Osteocyte (in vitro differentiated cells): ENCODE data around the gene LAMTOR4. TPM values are rescaled to one million over a fixed set of nuclear protein-coding genes. Genes with fewer than 3 reads are reported as not detected.
A peak's percentile ranks its signal among the peaks of the same experiment; 100 is the strongest.

Experiments used
- DNase-seq: peaks from one replicate; pipeline ENCODE4 v3.0.0; 2021; ENCODE audit warnings: mixed read lengths; ENCODE audit not compliant: unreplicated experiment; ENCODE audit errors: extremely low spot score
- H3K27ac Mint-ChIP-seq: one replicate; pipeline ENCODE4 v1.8.0; 2021; ENCODE audit warnings: mild to moderate bottlenecking, mixed read lengths; ENCODE audit not compliant: unreplicated experiment
- H3K27me3 Mint-ChIP-seq: one replicate; pipeline ENCODE4 v1.8.0; 2021; ENCODE audit warnings: mixed read lengths; ENCODE audit not compliant: unreplicated experiment
- H3K36me3 Mint-ChIP-seq: one replicate; pipeline ENCODE4 v1.8.0; 2021; ENCODE audit warnings: mixed read lengths; ENCODE audit not compliant: unreplicated experiment
- H3K4me1 Mint-ChIP-seq: one replicate; pipeline ENCODE4 v1.8.0; 2021; ENCODE audit warnings: mixed read lengths; ENCODE audit not compliant: unreplicated experiment
- H3K4me3 Mint-ChIP-seq: one replicate; pipeline ENCODE4 v1.8.0; 2021; ENCODE audit warnings: mild to moderate bottlenecking, moderate library complexity, mixed read lengths; ENCODE audit not compliant: unreplicated experiment
- H3K9me3 Mint-ChIP-seq: one replicate; pipeline ENCODE4 v1.8.0; 2021; ENCODE audit warnings: mixed read lengths; ENCODE audit not compliant: unreplicated experiment
- total RNA-seq: library from RNA; stranded (reverse); gene quantifications from 2 replicates; pipeline ENCODE4 v1.2.1, GENCODE V29; 2021
- TF ChIP-seq, protein P1 (sequence below): fragments of 200-600 bp; sonication (generic); IDR thresholded peaks from 2 replicates; pipeline ENCODE4 v1.5.0; 2021; ENCODE audit warnings: antibody characterized with exemption, mild to moderate bottlenecking, moderate library complexity

The LAMTOR4 gene
- total RNA-seq, 1 donor from 2014 or later = 111 TPM

DNA sequence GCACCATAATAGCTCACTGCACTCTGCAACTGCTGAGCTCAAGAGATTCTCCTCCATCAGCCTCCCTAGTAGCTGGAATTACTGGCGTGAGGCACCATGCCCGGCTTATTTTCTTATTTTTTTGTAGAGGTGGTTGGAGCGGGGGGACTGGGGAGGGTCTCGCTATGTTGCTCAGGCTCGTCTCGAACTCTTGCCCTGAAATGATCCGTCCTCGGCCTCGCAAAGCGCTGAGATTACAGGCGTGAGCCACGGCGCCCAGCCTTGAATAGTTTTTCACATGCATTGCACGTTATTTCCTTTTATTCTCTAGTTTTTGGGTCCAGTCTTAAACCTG lies 526 bp upstream of the LAMTOR4 start:
- Mint-ChIP-seq H3K4me1 (peaks cover 18% of the 10 kb centered on the region), H3K27ac (peak overlapping the region; percentile 94), H3K27me3 (no peaks in the 10 kb centered on the region), H3K9me3 (no peaks in the 10 kb centered on the region), H3K36me3 (peaks cover 10% of the 10 kb centered on the region), H3K4me3 (peak overlapping the region; percentile 99)
- TF ChIP-seq, protein P1, sequence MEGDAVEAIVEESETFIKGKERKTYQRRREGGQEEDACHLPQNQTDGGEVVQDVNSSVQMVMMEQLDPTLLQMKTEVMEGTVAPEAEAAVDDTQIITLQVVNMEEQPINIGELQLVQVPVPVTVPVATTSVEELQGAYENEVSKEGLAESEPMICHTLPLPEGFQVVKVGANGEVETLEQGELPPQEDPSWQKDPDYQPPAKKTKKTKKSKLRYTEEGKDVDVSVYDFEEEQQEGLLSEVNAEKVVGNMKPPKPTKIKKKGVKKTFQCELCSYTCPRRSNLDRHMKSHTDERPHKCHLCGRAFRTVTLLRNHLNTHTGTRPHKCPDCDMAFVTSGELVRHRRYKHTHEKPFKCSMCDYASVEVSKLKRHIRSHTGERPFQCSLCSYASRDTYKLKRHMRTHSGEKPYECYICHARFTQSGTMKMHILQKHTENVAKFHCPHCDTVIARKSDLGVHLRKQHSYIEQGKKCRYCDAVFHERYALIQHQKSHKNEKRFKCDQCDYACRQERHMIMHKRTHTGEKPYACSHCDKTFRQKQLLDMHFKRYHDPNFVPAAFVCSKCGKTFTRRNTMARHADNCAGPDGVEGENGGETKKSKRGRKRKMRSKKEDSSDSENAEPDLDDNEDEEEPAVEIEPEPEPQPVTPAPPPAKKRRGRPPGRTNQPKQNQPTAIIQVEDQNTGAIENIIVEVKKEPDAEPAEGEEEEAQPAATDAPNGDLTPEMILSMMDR = no peak
- no peak for DNase-seq

DNA sequence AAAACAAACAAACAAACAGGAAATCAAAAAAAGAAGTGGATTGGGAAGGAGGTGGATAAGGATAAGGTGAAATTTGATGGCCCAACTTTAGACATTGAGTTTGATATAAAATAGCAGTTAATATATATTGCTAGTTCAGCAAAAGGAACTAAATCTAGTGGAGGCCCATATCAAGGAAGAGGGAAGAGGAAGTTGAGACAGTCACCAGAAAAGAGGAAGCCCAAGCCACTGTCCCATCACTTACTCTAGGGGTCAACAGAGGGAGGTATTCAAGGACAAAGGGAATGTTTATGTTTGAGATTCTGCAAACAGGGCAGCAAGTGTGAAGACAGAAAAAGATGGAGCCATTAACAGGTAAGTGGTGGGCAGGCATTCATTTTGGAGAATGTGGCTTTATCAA lies 3.7 kb downstream of the LAMTOR4 start:
- Mint-ChIP-seq H3K9me3 (no peaks in the 10 kb centered on the region), H3K36me3 (peaks cover 14% of the 10 kb centered on the region), H3K4me3 (no peak overlapping the region), H3K27me3 (no peaks in the 10 kb centered on the region), H3K4me1 (peaks cover 29% of the 10 kb centered on the region), H3K27ac (no peak overlapping the region)
- TF ChIP-seq, protein P1 = no peak
- DNase-seq = no peak

DNA sequence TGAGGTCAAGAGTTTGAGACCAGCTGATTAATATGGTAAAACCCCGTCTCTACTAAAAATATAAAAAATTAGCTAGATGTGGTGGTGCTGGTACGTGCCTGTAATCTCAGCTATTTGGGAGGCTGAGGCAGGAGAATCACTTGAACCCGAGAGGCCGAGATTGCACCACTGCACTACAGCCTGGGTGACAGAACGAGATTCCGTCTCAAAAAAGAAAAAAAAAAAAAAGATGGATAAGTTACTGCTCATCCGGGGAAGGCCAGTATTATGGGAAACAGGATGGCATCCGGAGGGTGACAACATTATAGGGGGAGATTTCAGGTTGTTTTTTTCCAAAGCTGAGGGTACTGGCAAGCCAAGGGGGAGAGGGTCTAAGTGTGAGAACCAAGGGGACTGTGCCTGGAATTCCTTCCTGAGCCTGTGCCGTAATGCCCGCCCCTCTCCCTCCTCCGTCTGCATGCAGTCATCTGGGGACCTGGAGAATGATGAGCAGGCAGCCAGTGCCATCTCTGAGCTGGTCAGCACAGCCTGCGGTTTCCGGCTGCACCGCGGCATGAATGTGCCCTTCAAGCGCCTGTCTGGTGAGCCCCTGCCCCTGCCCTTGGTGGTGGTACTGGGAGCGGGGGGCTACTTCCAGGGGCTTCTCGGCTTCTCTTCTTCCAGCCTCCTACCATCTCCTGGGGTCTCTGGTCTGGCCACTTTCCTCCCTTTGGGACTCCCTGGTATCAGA lies 4.4 kb downstream of the LAMTOR4 start:
- TF ChIP-seq, protein P1 = no peak
- DNase-seq = no peak
- H3K4me1 Mint-ChIP-seq = peaks cover 33% of the 10 kb centered on the region

DNA sequence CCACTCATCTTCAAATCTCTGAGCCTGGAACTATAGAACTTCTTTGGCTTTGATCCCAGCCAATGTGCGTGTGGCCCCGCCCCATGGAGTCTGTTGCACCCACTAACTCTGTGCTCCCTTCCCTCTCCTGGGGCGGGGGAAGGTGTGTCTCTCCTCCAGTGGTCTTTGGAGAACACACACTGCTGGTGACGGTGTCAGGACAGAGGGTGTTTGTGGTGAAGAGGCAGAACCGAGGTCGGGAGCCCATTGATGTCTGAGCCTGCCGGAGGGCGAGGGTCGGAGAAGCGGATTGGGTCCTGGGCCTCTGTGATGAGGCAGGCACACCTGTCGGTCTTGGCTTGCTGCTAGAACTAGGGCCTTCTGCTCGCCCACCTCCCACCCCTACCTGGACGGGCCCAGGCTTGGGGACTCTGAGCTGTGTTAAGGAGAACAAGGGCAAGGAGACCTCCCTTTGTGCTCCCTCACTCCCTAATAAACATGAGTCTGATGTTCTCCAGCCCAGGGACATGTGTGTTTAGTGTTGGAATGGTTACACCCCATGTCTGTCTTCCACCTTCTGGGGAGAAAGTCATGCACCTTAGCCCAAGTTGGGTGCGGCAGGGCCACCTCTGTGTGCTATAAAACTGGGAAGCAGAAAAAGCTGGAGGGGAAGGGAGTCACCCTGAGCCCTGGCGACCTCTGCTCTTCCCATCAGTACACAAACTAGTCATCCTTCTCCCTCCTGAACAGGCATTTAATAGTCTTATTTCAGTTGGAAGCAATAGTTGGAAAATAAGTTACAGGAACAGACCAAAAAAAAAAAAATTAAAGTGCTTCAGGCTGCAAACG lies 5.2 kb downstream of the LAMTOR4 start:
- Mint-ChIP-seq H3K4me1 (peaks cover 33% of the 10 kb centered on the region), H3K36me3 (peaks cover 14% of the 10 kb centered on the region), H3K27me3 (no peaks in the 10 kb centered on the region), H3K27ac (peak overlapping the region; percentile 41), H3K9me3 (no peaks in the 10 kb centered on the region), H3K4me3 (no peak overlapping the region)
- TF ChIP-seq, protein P1 = no peak
- DNase-seq = no peak

More for the DNA sequence above, 4.4 kb downstream of the LAMTOR4 start:
- Mint-ChIP-seq H3K4me3 (no peak overlapping the region), H3K9me3 (no peaks in the 10 kb centered on the region), H3K36me3 (peaks cover 14% of the 10 kb centered on the region), H3K27me3 (no peaks in the 10 kb centered on the region), H3K27ac (peak overlapping the region; percentile 31)
